Measurements from ENCODE around the gene MYH9. TPM values are rescaled to one million over a fixed set of nuclear protein-coding genes. Genes with fewer than 3 reads are reported as not detected.
A peak's percentile ranks its signal among the peaks of the same experiment; 100 is the strongest.

Gene MYH9
- total RNA-seq, 2 experiments from 2014 or later: 901 to 925 TPM

GRCh38 chr22:36378080-36378868, 9.5 kb downstream of the MYH9 start:
- DNase-seq: no peak
- Mint-ChIP-seq H3K4me1 (ENCODE audit: low read depth) (peaks cover 84% of the 10 kb centered on the region), H3K9me3 (no peaks in the 10 kb centered on the region), H3K4me3 (peak overlapping the region; percentile 70), H3K27me3 (no peaks in the 10 kb centered on the region), H3K27ac (peak overlapping the region; percentile 93), H3K36me3 (ENCODE audit: low read depth) (peaks cover 76% of the 10 kb centered on the region)
- H3K4me3 ChIP-seq (ENCODE audit: low read length): peak overlapping the region; percentile 42
- intact Hi-C loops (cut with DNase I, micrococcal nuclease): loop anchor here in 1 of 2 experiments (5.0 kb wide), 1 partner anchor 41 kb away; no protein-coding TSS in a partner anchor
- no peak for ATAC-seq (ENCODE audit: poor library complexity)
- no peak for TF ChIP-seq CTCF (IDR thresholded peaks at IDR 0.05)
- H3K36me3 ChIP-seq (ENCODE audit: insufficient read depth, low read length): peaks cover 53% of the 10 kb centered on the region
- ChIA-PET POLR2A (interaction anchor here (0.6 to 49.5 kb wide), 19 partner anchors 10 to 140 kb away, joined by 3 to 1847 read pairs (median 5); partner anchors contain the start of gene MYH9), CTCF (interaction anchor here (1.0 to 2.6 kb wide), 11 partner anchors 8 to 108 kb away, joined by 3 to 11 read pairs (median 4); partner anchors contain the start of gene MYH9)
- H3K27me3 ChIP-seq (ENCODE audit: control insufficient read depth in 1 of 2, insufficient read depth in 2 of 2, low read length in 2 of 2): no peaks in the 10 kb centered on the region
- H3K4me1 ChIP-seq (ENCODE audit: insufficient read depth, low read length): peaks cover 100% of the 10 kb centered on the region
- H3K9me3 ChIP-seq (ENCODE audit: control insufficient read depth in 1 of 2, insufficient read depth in 1 of 2, low read length in 2 of 2): no peaks in the 10 kb centered on the region
- peak overlapping the region; percentile 85 to 95 for H3K27ac ChIP-seq (ENCODE audit: low read depth in 1 of 2, low read length in 2 of 2)

GRCh38 chr22:36377022-36377631, 10.6 kb downstream of the MYH9 start:
- peaks cover 100% of the 10 kb centered on the region for H3K4me1 ChIP-seq (ENCODE audit: insufficient read depth, low read length)
- no peak for TF ChIP-seq CTCF (IDR thresholded peaks at IDR 0.05)
- DNase-seq (peak in 8 of 14 experiments; percentile 21 to 92 (median 54)), ATAC-seq (ENCODE audit: poor library complexity) (peak; percentile 82)
- ChIA-PET POLR2A (interaction anchor here (0.7 to 49.5 kb wide), 19 partner anchors 9 to 152 kb away, joined by 3 to 1847 read pairs (median 7); partner anchors contain the start of genes APOL1, EIF3D, FOXRED2 and MYH9), CTCF (interaction anchor here (0.7 to 2.6 kb wide), 6 partner anchors 17 to 109 kb away, joined by 3 to 11 read pairs (median 4); no protein-coding TSS in a partner anchor)
- no peaks in the 10 kb centered on the region for H3K27me3 ChIP-seq (ENCODE audit: control insufficient read depth in 1 of 2, insufficient read depth in 2 of 2, low read length in 2 of 2)
- Mint-ChIP-seq H3K4me1 (ENCODE audit: low read depth) (peaks cover 89% of the 10 kb centered on the region), H3K27me3 (no peaks in the 10 kb centered on the region), H3K27ac (peak overlapping the region; percentile 93), H3K36me3 (ENCODE audit: low read depth) (peaks cover 81% of the 10 kb centered on the region), H3K9me3 (no peaks in the 10 kb centered on the region), H3K4me3 (peak overlapping the region; percentile 70)
- intact Hi-C loops (cut with DNase I, micrococcal nuclease): loop anchor here (1.0 to 5.0 kb wide), 5 partner anchors 8 to 74 kb away; no protein-coding TSS in a partner anchor
- H3K36me3 ChIP-seq (ENCODE audit: insufficient read depth, low read length): peaks cover 52% of the 10 kb centered on the region
- no peaks in the 10 kb centered on the region for H3K9me3 ChIP-seq (ENCODE audit: control insufficient read depth in 1 of 2, insufficient read depth in 1 of 2, low read length in 2 of 2)
- H3K4me3 ChIP-seq (ENCODE audit: low read length): peak overlapping the region; percentile 42
- peak overlapping the region; percentile 85 to 95 for H3K27ac ChIP-seq (ENCODE audit: low read depth in 1 of 2, low read length in 2 of 2)

- POLR2A ChIA-PET: interaction anchor here (0.6 to 49.5 kb wide), 13 partner anchors 8 to 1014 kb away, joined by 3 to 1847 read pairs (median 7); partner anchors contain the start of genes FOXRED2 and MYH9
These were observed 11.5 kb downstream of the MYH9 start for GRCh38 chr22:36376265-36376664.

More at GRCh38 chr22:36376265-36376664, 11.5 kb downstream of the MYH9 start:
- Histone ChIP-seq H3K27me3 (ENCODE audit: control insufficient read depth in 1 of 2, insufficient read depth in 2 of 2, low read length in 2 of 2) (no peaks in the 10 kb centered on the region), H3K27ac (ENCODE audit: low read depth in 1 of 2, low read length in 2 of 2) (peak overlapping the region; percentile 85 to 95), H3K36me3 (ENCODE audit: insufficient read depth, low read length) (peaks cover 48% of the 10 kb centered on the region), H3K4me1 (ENCODE audit: insufficient read depth, low read length) (peaks cover 100% of the 10 kb centered on the region), H3K4me3 (ENCODE audit: low read length) (peak overlapping the region; percentile 42), H3K9me3 (ENCODE audit: control insufficient read depth in 1 of 2, insufficient read depth in 1 of 2, low read length in 2 of 2) (no peaks in the 10 kb centered on the region)
- peaks cover 82% of the 10 kb centered on the region for H3K36me3 Mint-ChIP-seq (ENCODE audit: low read depth)
- peak overlapping the region; percentile 93 for H3K27ac Mint-ChIP-seq
- H3K4me3 Mint-ChIP-seq: peak overlapping the region; percentile 70
- ATAC-seq (ENCODE audit: poor library complexity) (no peak), DNase-seq (no peak)
- no peaks in the 10 kb centered on the region for H3K27me3 Mint-ChIP-seq
- peaks cover 89% of the 10 kb centered on the region for H3K4me1 Mint-ChIP-seq (ENCODE audit: low read depth)
- H3K9me3 Mint-ChIP-seq: no peaks in the 10 kb centered on the region
- CTCF ChIA-PET: interaction anchor here (1.9 kb wide), 1 partner anchor 94 kb away, joined by 5 read pairs; no protein-coding TSS in a partner anchor
- intact Hi-C loops (cut with DNase I, micrococcal nuclease): loop anchor here (2.0 to 5.0 kb wide), 3 partner anchors 39 to 75 kb away; no protein-coding TSS in a partner anchor
- TF ChIP-seq CTCF (IDR thresholded peaks at IDR 0.05): no peak
